ENCODE measurements around the gene EZR. TPM values are rescaled to one million over a fixed set of nuclear protein-coding genes. Genes with fewer than 3 reads are reported as not detected.

Gene EZR
- total RNA-seq, 1 donor from 2014 or later: 254 TPM

DNA sequence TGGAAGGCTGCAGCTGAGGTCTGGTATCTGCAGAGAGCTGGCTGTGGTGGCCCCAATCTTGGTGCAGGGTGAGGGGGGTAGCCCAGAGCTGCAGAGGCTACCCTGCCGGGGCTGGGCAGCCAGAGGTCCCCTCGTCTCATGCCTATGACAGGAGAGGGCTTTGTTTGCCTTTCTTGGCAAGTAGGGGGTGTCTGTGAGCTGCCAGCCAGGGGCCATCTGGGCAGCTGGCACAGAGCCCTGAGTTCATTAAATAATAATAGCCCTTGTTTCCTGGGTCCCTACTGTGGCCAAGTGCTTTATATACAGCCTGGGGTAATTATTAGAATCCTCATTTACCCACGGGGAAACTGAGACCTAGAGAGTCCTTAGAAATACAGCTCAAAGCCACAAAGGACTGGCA is 66.6 kb downstream of the EZR start:
- Histone ChIP-seq H3K36me3 (ENCODE audit: insufficient read depth, low read length) (no peaks in the 10 kb centered on the region), H3K79me2 (ENCODE audit: insufficient read depth, low read length) (no peaks in the 10 kb centered on the region), H3K27me3 (ENCODE audit: insufficient read depth, low read length) (no peaks in the 10 kb centered on the region), H2AFZ (ENCODE audit: low read depth, low read length) (no peak overlapping the region), H3K9ac (ENCODE audit: low read length) (no peak overlapping the region), H3K4me2 (ENCODE audit: low read length) (no peak overlapping the region), H3K9me3 (ENCODE audit: insufficient read depth, low read depth, low read length) (no peaks in the 10 kb centered on the region), H3K4me3 (ENCODE audit: insufficient read depth, low read depth, low read length) (no peak overlapping the region), H3K27ac (ENCODE audit: low read depth, low read length) (no peak overlapping the region), H3K4me1 (ENCODE audit: insufficient read depth, low read length) (no peaks in the 10 kb centered on the region), H4K20me1 (ENCODE audit: insufficient read depth, low read length) (no peaks in the 10 kb centered on the region)
- Mint-ChIP-seq H3K9me3 (ENCODE audit: unreplicated experiment) (no peaks in the 10 kb centered on the region), H3K36me3 (ENCODE audit: low read depth, unreplicated experiment) (no peaks in the 10 kb centered on the region), H3K27me3 (ENCODE audit: low read depth, unreplicated experiment) (peaks cover 24% of the 10 kb centered on the region), H3K27ac (ENCODE audit: unreplicated experiment) (no peak overlapping the region), H3K4me1 (ENCODE audit: low read depth, unreplicated experiment) (no peaks in the 10 kb centered on the region), H3K4me3 (ENCODE audit: unreplicated experiment) (no peak overlapping the region)
- no peak for TF ChIP-seq EZH2 (IDR thresholded peaks at IDR 0.05; ENCODE audit: insufficient read depth, low read length)
- no peak for FAIRE-seq
- no peak for DNase-seq (ENCODE audit: low read depth)

DNA sequence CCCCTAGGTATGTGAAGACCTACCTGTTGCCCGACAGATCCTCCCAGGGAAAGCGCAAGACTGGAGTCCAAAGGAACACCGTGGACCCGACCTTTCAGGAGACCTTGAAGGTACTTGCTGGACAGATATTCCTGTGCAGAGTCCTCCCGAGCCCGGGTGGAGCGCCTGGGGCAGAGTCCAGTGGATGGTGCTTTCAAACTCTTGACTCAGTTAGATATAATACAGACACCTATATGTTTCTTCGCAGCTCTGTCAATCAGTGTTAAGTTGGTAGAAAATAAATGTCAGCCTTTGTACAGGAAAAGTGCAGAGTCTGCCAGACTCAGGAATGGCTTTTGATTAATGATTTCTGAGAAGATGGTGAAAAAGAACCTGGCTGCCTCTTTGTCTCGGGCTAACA is 67.2 kb downstream of the EZR start:
- H4K20me1 ChIP-seq (ENCODE audit: insufficient read depth, low read length): no peaks in the 10 kb centered on the region
- Mint-ChIP-seq H3K4me3 (ENCODE audit: unreplicated experiment) (no peak overlapping the region), H3K9me3 (ENCODE audit: unreplicated experiment) (no peaks in the 10 kb centered on the region), H3K27me3 (ENCODE audit: low read depth, unreplicated experiment) (peaks cover 22% of the 10 kb centered on the region), H3K4me1 (ENCODE audit: low read depth, unreplicated experiment) (no peaks in the 10 kb centered on the region), H3K27ac (ENCODE audit: unreplicated experiment) (no peak overlapping the region), H3K36me3 (ENCODE audit: low read depth, unreplicated experiment) (no peaks in the 10 kb centered on the region)
- H3K4me1 ChIP-seq (ENCODE audit: insufficient read depth, low read length): no peaks in the 10 kb centered on the region
- no peaks in the 10 kb centered on the region for H3K79me2 ChIP-seq (ENCODE audit: insufficient read depth, low read length)
- no peaks in the 10 kb centered on the region for H3K27me3 ChIP-seq (ENCODE audit: insufficient read depth, low read length)
- H3K9ac ChIP-seq (ENCODE audit: low read length): no peak overlapping the region
- H3K9me3 ChIP-seq (ENCODE audit: insufficient read depth, low read depth, low read length): no peaks in the 10 kb centered on the region
- H3K4me3 ChIP-seq (ENCODE audit: insufficient read depth, low read depth, low read length): no peak overlapping the region
- no peaks in the 10 kb centered on the region for H3K36me3 ChIP-seq (ENCODE audit: insufficient read depth, low read length)
- no peak overlapping the region for H3K27ac ChIP-seq (ENCODE audit: low read depth, low read length)
- FAIRE-seq (no peak), DNase-seq (ENCODE audit: low read depth) (no peak)
- no peak overlapping the region for H3K4me2 ChIP-seq (ENCODE audit: low read length)
- no peak overlapping the region for H2AFZ ChIP-seq (ENCODE audit: low read depth, low read length)
- TF ChIP-seq EZH2 (IDR thresholded peaks at IDR 0.05; ENCODE audit: insufficient read depth, low read length): no peak
- TF ChIP-seq, protein P1, sequence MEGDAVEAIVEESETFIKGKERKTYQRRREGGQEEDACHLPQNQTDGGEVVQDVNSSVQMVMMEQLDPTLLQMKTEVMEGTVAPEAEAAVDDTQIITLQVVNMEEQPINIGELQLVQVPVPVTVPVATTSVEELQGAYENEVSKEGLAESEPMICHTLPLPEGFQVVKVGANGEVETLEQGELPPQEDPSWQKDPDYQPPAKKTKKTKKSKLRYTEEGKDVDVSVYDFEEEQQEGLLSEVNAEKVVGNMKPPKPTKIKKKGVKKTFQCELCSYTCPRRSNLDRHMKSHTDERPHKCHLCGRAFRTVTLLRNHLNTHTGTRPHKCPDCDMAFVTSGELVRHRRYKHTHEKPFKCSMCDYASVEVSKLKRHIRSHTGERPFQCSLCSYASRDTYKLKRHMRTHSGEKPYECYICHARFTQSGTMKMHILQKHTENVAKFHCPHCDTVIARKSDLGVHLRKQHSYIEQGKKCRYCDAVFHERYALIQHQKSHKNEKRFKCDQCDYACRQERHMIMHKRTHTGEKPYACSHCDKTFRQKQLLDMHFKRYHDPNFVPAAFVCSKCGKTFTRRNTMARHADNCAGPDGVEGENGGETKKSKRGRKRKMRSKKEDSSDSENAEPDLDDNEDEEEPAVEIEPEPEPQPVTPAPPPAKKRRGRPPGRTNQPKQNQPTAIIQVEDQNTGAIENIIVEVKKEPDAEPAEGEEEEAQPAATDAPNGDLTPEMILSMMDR (IDR thresholded peaks at IDR 0.05; ENCODE audit: insufficient read depth, low read depth, low read length): no peak

DNA sequence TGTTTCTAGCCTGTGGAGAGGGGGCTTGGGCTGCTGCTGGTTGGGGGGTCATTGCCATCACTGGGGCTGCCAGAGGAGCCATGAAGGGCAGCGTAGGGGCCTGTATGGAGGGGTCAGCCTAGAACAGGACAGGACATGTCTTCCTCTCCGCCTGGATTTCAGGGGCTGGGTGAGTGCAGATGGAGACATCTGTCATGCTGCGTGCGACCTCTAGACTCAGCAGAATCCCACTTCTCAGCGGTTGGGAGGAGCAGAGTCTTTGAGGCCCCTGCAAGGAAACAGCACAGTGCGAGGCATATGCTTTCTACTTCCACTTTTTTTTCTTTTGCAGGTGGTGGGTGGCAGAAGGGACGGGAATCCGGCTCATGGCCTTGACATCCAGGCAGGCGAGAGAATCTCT is 67.9 kb downstream of the EZR start:
- H3K79me2 ChIP-seq (ENCODE audit: insufficient read depth, low read length): no peaks in the 10 kb centered on the region
- H3K27ac Mint-ChIP-seq (ENCODE audit: unreplicated experiment): no peak overlapping the region
- H3K4me1 ChIP-seq (ENCODE audit: insufficient read depth, low read length): no peaks in the 10 kb centered on the region
- H4K20me1 ChIP-seq (ENCODE audit: insufficient read depth, low read length): no peaks in the 10 kb centered on the region
- no peaks in the 10 kb centered on the region for H3K4me1 Mint-ChIP-seq (ENCODE audit: low read depth, unreplicated experiment)
- H3K27me3 Mint-ChIP-seq (ENCODE audit: low read depth, unreplicated experiment): peaks cover 22% of the 10 kb centered on the region
- H3K4me2 ChIP-seq (ENCODE audit: low read length): no peak overlapping the region
- H3K4me3 Mint-ChIP-seq (ENCODE audit: unreplicated experiment): no peak overlapping the region
- no peaks in the 10 kb centered on the region for H3K36me3 ChIP-seq (ENCODE audit: insufficient read depth, low read length)
- H3K9ac ChIP-seq (ENCODE audit: low read length): no peak overlapping the region
- no peaks in the 10 kb centered on the region for H3K36me3 Mint-ChIP-seq (ENCODE audit: low read depth, unreplicated experiment)
- H3K9me3 Mint-ChIP-seq (ENCODE audit: unreplicated experiment): no peaks in the 10 kb centered on the region
- no peak overlapping the region for H3K27ac ChIP-seq (ENCODE audit: low read depth, low read length)
- FAIRE-seq (no peak), DNase-seq (ENCODE audit: low read depth) (no peak)
- no peak for TF ChIP-seq EZH2 (IDR thresholded peaks at IDR 0.05; ENCODE audit: insufficient read depth, low read length)
- TF ChIP-seq, protein P1 (IDR thresholded peaks at IDR 0.05; ENCODE audit: insufficient read depth, low read depth, low read length): no peak
- H3K4me3 ChIP-seq (ENCODE audit: insufficient read depth, low read depth, low read length): no peak overlapping the region
- no peaks in the 10 kb centered on the region for H3K9me3 ChIP-seq (ENCODE audit: insufficient read depth, low read depth, low read length)
- no peak overlapping the region for H2AFZ ChIP-seq (ENCODE audit: low read depth, low read length)
- no peaks in the 10 kb centered on the region for H3K27me3 ChIP-seq (ENCODE audit: insufficient read depth, low read length)
